ENCODE measurements around the gene FOXC2.

Gene FOXC2

GRCh38 chr16:86593913-86594620, 27.4 kb downstream of the FOXC2 start:
- no peak for DNase-seq

DNA sequence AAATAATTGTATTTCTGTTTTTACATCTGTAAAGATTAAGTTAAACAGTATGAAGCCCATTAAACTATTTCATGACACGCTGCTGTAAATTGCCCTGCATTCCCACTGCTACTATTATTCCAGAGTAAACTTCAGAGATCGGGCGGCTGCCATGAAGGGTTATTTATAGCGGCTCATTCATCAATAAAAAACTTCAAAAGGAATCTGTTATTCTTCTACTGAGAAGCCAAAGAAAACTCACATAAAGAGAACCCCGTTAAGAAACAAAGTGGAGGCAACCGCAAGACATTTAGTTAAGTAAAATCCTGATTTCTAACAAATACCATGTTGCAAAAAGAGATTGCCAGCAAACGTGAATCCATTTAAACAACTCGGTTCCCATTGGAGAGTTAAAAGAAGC, 28.1 kb downstream of the FOXC2 start:
- no peak for DNase-seq

- no peak for DNase-seq
Observed at GRCh38 chr16:86595983-86596605, 29.5 kb downstream of the FOXC2 start.

DNA sequence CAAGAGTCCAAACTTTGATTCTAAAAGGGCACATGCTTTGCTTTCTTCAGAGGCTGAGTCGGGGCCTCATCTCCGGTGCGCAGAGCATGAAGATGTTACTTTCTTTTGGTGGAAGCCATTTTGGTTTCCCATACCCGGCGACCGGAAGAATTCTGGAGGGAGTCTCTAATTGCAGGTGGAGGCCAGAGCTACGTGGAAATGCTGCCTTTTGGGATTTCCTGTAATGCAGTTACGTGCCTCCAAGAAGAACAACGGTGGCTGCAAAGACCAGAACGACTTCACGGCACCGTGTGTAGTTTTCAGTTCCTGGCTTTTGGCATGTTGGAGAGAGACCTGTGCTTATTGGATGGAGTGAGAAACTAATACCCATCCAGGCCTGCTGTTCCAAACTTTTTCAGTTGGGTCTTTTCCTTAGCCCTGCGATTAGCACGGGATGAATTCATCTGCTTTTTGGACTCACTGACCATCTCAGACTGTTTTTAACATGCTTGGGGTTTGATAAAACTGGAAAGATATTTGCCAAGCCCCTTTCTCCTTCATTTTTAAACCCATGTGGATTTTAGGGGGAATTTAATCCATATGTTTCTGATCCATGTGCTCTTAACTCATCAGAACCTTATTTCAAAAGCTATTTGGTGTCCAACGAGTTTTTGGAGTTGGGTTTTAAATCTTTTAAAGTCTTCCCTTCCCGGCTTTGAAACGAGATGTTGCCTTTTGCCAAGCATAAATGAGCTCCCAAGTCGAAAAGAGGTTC, 30.7 kb downstream of the FOXC2 start:
- DNase-seq = no peak

DNA sequence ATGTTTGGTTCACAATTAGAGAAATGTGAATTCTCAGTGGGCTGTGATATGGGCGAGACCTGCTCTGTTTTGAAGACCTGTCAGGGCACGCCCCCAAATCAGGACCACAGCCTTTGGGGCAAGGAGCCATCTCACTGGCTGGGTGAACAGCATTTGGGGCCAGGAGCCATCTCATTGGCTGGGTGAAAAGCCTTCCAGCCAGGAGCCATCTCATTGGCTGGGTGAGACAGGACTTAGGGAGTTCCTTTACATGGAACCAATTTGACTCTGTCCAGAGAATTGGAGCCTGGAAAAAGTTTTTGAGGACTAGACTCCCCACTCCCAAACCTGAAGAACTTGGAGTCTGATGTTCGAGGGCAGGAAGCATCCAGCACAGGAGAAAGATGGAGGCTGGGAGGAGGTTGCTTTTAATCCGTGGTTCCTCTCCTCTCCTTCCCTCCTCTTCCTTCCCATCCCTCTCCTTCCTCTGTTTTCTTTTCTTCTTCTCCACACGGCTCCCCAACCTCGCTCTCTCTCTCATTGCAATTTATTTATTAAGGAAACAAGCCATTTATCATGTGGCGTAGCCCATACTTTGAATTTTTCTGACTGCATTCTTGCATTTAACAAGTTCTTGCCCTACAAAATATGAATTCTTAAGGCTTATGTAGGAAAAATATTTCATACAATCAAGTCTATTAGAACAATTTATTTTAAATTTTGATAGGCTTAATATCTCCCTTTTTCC, 31.4 kb downstream of the FOXC2 start:
- DNase-seq = no peak

DNA sequence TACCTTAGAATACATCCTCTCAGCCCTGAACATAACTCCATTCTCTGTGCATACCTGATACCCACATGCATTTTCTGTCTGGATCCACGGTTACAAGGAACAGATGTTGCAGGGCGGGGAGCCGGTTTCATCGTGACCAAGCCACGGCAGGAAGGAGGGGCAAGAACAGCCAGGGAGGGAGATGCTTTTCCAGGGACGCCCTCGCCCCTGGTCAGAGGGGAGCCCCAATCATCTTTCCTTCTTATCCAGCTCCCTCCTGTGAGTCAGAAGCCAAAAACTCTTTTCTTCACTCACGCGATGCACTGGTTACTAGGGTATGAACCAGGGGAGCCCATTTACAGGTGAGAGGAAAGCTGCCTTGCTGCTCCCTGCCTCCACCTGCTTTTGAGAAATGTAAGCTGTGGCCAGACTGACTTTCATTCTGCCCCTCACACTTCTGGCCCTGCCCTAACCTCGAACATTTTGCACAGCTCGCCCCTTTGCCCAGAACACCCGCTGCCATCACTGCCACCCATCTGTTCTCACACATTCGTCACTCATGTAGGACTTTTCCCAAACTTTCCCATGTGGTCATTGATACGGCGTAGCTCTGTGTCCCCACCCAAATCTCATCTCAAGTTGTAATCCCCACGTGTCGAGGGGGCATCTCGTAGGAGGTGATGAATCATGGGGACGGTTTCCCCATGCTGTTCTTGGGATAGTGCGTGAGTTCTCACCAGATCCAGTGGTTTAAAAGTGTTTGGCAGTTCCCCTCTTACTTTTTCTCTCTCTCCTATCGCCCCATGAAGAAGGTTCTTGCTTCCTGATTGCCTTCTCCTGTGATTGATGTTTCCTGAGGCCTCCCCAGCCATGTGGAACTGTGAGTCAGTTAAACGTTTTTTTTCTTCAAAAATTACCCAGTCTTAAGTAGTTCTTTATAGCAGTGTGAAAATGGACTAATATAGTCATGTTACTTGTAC, 32.3 kb downstream of the FOXC2 start:
- DNase-seq = no peak

GRCh38 chr16:86601356-86601755, 34.7 kb downstream of the FOXC2 start:
- DNase-seq = no peak

DNA sequence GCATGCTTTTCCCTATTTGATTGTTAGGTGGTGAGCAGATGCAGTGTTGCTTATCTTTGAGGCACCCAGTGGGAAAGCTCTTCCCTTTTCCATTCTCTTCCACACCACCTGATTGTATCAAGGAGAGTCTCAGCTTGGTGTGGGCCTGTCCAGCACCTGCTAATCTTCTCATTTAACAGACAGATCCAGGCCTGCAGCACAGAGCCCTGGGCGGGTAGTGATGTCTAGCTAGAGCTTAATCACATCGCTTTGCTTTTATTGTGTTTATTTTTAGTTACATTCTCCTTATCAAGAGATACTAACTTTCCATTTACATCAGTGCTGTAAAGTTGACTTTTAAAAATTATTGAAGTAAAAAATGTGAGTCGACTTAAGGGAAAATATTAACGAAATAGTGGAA, 35.9 kb downstream of the FOXC2 start:
- DNase-seq = no peak

DNA sequence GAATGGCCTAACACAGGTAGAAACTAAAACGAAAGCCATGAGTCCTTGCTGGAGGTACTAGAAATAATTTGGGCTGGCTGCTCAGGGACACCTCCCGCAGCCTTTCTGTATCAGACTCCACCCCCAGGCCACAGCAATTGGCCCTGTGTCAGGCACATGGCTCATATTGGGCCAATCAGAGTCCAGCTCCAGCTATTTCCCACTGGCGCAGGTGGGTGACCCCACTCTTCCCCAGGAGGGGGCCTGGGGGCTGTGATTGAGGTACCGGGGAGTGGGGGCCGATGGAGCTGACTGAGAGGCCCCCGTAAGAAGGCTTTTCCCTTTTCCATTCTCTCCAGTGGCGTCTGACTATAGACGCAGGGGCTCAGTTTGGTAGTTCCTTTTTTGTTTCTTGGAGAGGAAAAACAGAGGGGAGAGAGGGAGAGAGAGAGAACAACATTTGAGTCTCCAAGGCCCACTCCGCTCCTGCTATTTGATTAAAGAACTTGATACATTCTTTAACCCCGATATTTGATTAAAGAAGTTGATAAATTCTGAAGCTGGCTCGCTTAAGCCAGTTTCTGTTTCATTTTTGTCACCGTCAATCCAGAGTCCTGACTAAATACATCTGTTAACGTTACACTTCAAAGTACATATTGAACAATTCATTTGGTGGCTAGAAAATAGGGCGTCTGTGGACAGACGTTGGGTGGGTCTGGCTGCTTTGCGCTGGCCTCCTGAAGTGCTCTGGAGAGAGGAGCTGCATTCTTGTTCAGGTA, 38.0 kb downstream of the FOXC2 start:
- no peak for DNase-seq

- no peak for DNase-seq
Observed at GRCh38 chr16:86605950-86606349, 39.3 kb downstream of the FOXC2 start.

- DNase-seq = no peak
Observed at GRCh38 chr16:86608301-86608747, 41.7 kb downstream of the FOXC2 start.

DNA sequence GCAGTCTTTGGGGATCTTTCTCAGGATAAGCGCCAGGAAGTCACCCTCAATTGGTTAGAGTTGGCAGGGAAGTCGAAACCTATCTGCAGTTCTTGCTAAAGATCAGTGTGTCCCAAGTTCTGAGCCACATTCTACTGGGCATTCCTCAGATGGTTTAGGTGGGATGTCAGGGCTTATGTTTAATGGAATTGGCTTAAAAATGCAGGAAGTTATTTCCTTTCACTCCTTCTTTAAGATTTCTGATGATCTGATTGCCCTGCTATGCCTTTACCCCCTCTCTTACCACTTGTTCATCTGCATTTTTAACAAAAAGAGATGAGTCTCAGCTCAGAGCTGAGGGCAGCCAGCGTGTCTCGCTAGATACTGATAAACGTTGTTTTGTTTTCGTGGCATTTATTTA, 42.5 kb downstream of the FOXC2 start:
- no peak for DNase-seq

DNA sequence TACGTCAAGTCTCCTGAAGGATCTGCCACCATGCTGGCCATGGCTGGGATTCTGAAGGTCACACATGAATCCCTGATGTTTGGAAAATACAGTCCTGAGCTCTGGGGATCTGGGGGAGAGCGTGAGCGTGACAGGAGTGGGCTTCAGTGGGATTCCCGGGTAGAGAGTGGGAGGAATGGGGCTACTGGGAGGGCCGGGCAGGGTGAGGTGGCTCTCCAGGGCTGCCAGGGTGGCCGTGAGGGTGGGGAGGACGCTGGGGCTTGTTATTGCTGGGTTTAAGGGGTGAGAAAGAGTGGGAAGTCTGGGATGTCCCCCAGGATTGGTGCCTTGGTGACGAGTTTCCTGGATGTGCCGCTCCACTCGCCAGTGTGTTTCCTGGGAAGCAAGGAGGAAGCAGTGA, 43.0 kb downstream of the FOXC2 start:
- DNase-seq = no peak

DNA sequence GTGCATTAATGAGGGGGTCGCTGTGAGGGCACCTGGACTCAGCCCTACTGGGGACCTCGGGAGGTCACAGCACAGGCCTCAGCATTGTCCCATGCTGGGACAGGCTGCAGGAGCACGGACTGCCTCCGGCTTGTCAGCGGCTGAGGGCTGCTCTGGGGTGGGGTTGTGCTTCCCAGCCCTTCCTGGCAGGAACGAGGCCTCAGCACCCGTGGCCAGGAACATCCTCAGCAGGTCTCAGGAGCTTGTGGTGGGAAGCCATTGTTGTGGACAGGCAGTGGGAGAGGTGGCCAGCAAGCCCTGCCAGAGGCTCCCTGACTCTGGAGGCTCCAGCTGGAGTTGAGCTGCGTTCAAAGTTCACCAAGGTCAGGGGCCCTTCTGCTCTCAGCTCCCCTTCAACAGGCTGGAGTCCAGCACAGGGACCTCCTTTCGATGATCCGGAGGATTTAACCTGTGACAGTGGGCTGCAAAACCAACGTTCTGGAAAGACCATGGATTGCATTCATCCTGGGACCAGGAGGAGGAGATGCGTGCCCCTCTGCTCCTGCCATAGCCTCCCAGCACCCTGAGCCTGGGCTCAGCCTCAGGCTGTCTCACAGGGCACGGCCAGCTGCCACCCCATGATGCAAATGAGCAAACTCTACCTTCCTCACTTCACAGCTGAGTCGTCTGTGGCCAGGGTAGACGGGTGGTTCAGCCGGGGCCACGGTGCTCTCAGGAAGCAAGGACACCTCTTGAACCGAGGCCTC, 44.3 kb downstream of the FOXC2 start:
- DNase-seq = no peak

- DNase-seq = no peak
Observed at GRCh38 chr16:86611525-86611855, 44.9 kb downstream of the FOXC2 start.

- no peak for DNase-seq
Observed at GRCh38 chr16:86611941-86612340, 45.3 kb downstream of the FOXC2 start.

GRCh38 chr16:86614699-86615098, 48.1 kb downstream of the FOXC2 start:
- DNase-seq = no peak

DNA sequence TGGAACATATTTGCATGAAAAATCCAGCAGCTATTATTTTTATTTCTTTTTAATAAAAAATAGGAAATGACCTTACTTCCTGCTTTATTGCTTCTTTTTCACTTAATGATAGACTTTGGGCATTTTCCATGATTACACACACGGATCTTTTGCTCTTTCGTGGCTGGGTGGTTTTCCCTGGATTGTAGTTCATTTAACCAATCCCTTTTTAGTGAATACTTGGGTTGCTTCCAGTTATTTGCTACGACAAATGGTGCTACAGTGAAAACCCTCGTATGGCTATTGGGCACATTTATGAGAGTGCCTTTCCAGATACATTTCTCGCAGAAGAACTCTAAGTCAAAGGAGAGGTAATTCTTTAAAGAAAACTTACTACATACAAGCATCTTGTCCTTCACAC, 50.3 kb downstream of the FOXC2 start:
- DNase-seq = no peak

DNA sequence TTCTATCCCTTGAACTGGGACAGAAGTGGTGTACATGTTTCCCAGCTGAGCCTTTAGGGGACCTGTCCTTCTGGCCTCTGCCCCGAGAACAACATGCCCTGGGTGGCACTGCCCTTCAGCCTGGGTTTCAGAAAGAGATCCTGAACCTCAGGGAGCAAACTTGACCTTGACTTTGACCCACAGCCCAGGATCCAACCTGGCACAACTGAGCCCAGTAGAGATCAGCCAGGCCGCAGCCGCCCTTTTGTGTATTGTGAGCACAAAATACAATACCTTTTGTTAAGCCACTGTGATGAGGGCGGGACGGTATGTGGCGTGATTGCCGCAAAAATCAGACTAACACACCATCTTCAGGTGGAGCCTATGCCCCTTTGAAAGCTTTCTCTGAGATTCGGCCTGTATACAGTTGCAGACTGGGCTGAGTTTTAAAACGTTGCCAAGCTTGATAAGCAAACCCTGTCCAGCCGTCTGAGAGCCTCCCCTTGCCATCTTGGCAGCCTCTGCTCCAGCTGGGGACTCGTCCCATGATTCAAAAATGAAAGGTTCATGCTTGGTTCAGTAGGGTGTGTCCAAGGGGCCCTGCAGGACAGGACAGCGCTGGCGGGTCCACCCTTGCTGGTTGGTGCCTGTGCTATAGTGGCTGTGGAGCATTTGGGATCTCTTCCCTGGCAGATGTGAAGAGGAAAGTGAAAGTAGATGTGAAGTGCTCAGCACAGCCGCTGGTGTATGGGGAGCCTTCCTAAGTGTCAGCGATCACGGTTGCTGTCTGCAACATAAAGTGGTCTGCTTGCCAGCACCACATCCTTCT, 52.0 kb downstream of the FOXC2 start:
- no peak for DNase-seq

Data from NCI-H446 (cell line).